Measurements from ENCODE around the gene NRP1.

DNA sequence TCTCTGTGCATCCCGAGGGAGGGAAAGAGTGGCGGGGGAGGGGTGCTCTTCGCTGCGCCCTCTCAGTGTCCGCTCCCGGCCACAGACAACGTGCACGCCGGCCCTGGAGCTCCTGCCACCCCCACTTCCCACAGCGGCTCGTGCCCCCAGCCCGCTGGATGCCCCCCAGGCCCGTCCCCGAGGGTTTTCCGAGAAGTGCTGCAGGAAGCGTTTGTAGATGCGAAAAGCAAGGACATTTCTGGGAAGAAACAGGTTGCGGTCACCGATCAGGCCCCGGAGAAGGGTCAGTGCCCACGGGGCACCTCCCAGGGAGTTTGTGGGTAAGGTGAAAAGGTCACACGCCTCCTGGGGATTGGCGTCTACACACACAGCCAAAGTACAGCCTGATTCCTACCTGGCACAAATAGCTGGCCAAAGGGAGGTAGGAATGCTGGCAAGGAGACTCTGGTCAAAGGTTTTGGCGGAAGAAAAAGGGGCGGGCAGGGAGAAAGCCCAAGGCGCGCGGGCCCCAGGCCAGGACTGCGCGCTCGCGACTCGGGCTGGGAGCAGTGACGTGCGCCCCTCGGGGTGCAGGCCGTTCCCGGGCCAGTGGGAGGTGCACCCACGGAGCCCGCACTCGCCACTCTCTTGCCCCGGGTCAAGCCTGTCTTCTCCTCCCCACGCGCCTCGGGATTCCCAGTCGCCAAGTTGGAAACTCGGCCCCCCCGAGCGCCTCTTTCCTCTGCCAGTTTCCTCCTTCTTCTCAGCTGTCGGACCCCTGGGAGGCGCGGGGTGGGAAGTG, 1.5 kb upstream of the NRP1 start:
- TF ChIP-seq, protein P1, sequence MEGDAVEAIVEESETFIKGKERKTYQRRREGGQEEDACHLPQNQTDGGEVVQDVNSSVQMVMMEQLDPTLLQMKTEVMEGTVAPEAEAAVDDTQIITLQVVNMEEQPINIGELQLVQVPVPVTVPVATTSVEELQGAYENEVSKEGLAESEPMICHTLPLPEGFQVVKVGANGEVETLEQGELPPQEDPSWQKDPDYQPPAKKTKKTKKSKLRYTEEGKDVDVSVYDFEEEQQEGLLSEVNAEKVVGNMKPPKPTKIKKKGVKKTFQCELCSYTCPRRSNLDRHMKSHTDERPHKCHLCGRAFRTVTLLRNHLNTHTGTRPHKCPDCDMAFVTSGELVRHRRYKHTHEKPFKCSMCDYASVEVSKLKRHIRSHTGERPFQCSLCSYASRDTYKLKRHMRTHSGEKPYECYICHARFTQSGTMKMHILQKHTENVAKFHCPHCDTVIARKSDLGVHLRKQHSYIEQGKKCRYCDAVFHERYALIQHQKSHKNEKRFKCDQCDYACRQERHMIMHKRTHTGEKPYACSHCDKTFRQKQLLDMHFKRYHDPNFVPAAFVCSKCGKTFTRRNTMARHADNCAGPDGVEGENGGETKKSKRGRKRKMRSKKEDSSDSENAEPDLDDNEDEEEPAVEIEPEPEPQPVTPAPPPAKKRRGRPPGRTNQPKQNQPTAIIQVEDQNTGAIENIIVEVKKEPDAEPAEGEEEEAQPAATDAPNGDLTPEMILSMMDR (IDR thresholded peaks at IDR 0.05), result no peak
- TF ChIP-seq POLR2A (IDR thresholded peaks at IDR 0.05), result no peak
